GM19463 (cell line): ENCODE results near the gene TPGS1.
A peak's percentile ranks its signal among the peaks of the same experiment; 100 is the strongest.

Experiments
- ATAC-seq: cut with Tn5 transposase; IDR thresholded peaks from one replicate; pipeline ENCODE4 v1.9.1; 2021; ENCODE audit warnings: mild to moderate bottlenecking, moderate library complexity; ENCODE audit not compliant: unreplicated experiment

TPGS1 gene

DNA sequence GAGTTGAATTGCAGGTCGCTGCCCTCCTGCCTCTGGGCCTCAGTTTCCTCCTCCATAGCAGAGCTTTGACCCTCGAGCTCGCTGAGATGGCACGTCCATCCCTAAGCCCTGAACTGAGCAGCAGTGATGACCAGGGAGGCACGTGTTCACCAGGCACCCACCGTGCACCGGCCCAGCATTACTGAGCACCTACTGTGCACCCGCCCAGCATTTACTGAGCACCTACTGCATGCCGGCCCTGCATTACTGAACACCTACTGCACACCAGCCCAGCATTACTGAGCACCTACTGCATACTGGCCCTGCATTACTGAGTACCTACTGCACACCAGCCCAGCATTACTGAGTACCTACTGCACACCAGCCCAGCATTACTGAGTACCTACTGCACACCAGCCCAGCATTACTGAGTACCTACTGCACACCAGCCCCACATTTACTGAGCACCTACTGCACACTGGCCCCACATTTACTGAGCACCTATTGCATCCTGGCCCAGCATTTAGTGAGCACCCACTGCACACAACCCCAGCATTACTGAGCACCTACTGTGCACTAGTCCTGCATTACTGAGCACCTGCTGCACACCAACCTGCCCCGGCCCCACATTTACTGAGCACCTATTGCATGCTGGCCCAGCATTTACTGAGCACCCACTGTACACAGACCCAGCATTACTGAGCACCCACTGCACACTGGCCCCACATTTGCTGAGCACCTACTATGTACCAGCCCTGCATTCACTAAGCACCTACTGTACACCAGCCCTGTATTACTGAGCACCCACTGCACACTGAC is 6.3 kb downstream of the TPGS1 start:
- ATAC-seq: no peak

GRCh38 chr19:514166-514663 is 6.9 kb downstream of the TPGS1 start:
- ATAC-seq: no peak

GRCh38 chr19:517721-518597 is 10.7 kb downstream of the TPGS1 start:
- no peak for ATAC-seq

DNA sequence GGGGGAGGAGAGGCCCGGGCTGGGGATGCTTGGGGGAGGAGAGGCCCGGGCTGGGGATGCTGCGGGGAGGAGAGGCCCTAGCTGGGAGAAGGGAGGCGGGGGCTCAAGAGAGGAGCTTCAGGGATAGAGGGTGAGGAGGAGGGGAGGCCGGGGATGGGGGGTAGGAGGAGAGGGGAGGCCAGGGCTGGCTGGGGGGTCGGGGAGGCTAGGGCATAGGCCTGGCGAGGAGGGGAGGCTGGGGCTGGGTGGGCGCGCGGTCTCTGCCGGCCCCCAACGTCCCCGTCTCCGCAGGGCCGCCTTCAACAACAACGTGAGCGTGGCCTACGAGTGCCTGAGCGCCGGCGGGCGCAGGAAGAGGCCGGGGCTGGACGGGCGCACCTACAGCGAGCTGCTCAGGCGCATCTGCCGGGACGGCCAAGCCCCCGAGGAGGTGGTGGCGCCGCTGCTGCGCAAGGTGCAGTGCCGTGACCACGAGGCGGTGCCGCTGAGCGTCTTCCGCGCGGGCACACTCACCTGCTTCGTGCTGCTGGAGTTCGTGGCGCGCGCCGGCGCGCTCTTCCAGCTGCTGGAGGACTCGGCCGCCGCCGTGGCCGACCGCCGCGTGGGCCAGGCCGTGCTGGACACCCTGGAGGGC is 11.4 kb downstream of the TPGS1 start:
- no peak for ATAC-seq

- no peak for ATAC-seq
Observed at GRCh38 chr19:519449-519865, 12.2 kb downstream of the TPGS1 start.

GRCh38 chr19:522726-523125 is 15.4 kb downstream of the TPGS1 start:
- ATAC-seq: no peak

GRCh38 chr19:524062-524674 is 16.9 kb downstream of the TPGS1 start:
- no peak for ATAC-seq

DNA sequence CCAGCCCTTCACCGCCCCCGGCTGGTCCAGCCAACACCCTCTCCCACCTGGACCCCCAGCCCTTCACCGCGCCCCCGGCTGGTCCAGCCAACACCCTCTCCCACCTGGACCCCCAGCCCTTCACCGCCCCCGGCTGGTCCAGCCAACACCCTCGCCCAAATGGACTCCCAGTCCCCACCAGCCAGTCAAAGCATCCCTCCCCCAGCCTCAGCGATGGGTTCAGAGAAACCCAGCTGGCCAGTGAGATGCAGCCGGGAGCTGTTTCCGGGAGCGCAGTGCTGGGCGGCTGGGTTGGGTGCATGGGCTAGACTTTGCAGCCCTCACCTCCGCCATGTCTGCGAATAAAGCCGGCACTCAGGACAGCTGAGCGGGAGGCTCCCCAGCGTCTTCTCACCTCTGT is 17.7 kb downstream of the TPGS1 start:
- no peak for ATAC-seq

DNA sequence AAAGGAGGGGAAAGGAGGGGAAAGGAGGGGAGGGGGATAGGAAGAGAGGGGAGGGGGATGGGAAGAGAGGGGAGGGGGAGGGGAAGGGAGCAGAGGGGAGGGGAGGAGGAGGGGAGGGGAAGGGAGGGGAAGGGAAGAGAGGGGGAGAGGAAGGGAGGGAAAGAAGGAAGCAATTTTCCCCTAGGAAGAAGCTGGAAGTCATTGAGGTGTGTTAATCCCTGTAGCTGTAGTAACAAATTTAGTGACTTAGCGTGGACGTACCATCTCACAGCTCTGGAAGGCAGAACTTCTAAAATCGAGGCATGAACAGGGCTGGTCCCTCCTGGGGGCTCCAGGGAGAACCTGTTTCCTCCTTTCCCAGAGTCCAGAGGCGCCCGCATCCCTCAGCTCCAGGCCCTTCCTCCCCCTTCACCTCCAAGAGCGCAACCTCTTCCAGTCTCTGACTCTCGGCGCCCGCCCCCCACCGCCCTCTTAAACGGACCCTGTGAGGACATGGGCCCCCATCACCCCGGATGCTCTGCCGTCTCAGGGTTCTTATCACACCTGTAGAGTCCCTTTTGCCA is 18.6 kb downstream of the TPGS1 start:
- ATAC-seq: no peak

DNA sequence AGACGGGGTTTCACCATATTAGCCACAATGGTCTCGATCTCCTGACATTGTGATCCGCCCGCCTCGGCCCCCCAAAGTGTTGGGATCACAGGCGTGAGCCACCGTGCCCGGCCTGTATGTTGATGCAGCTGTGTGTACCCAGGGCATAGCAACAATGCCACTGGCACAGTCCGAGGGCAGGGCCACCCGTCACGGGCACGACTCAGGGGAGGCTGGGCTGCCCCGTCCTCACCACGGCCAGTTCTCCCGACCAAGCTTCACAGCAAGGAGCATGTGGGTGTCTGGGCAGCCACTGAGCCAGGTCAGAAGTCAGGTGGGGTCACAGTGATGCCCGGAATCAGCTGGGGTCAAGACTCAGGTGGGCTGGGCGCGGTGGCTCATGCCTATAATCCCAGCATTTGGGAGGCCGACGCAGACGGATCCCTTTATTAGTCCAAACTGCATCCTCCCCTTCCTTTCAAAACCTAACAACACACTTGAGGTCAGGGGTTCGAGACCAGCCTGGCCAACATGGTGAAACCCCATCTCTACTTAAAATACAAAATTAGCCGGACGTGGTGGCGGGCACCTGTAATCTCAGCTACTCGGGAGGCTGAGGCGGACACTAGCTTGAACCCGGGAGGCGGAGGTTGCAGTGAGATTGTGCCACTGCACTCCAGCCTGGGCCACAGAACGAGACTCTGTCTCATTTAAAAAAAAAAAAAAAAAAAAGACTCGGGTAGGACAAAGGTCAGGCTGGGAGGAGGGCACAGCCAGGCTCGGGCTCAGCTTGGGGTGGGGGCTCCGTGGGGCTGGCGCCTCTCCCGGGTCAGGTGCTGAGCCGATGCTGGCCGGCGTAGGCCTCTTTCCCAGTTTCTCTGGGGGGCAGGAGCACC is 23.1 kb downstream of the TPGS1 start:
- no peak for ATAC-seq

DNA sequence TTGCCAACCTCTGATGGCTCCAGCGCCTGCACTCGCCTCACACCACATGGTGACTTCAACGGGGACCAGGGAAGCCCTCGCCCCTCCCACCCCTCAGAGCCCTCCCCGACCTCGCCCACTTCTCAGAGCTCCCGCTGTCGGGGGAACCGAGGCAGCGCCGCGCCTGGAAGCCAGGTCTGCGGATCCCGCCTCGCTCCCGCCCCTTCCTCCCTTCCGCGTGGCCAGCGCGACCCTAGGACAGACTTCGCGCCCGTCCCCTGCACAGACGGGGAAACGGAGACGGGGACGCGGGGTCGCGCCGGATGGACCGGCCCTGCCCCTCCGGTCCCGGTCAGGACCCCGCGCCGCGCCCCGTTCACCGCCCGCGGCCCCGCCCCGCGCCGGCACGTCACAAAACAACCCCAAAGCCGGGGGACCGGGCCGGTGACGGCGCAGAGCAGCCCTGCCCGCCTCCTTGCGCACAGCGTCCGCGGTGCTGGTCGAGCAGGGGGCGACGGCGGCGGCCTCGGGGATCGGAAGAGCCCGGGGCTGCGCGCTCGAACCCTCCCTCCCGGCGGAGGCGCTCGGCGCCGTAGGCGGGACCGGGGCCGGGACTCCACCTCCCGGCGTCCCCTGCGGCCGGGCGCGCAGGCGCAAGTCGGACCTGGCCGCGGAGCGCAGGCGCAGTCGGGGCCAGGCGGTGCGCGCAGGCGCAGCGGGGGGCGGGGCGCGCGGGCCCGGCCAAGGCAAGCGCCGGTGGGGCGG is 23.9 kb downstream of the TPGS1 start:
- ATAC-seq: peak; percentile 62

- ATAC-seq: peak; percentile 30
Observed at GRCh38 chr19:531753-532560, 24.7 kb downstream of the TPGS1 start, which contains the start of gene CDC34. Gene CDC34, plus strand, starts transcription at chr19:531760. Its CDS starts 172 bp downstream, at chr19:531932.

- no peak for ATAC-seq
Observed at GRCh38 chr19:532561-533363, 25.5 kb downstream of the TPGS1 start.

DNA sequence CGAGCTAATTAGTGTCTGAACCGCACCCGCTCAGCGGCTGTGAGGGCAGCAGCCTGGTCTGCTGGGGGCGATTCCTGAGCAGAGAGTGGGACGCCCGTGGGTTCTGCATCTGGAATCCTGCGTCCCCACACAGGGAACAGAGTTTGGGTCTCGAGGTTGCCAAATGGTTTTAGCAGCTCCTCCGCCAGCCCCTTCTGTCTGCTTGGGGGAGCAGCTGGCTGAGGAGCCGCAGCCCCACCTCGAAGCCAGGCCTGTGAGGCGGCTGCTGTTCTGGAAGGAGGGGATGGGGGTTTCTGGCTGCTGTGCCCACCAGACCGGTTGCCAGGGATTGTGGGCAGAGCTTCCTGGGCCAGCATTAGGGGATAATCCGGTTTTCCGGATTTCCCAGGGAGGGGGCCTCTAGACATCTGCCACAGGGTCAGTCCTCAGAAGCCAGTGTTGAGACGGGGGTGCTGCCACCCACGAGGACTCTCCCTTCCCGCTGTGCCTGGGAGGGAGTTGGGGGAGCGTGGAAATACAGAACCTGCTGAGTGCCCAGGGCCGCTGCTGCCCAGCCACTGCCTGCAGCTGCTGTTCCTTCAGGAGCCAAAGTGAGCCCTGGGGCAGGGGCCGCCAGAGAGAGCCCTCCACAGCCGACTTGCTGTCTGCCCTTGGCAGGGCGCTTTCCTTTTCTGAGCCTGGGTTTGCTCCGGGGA is 26.2 kb downstream of the TPGS1 start:
- ATAC-seq: no peak

DNA sequence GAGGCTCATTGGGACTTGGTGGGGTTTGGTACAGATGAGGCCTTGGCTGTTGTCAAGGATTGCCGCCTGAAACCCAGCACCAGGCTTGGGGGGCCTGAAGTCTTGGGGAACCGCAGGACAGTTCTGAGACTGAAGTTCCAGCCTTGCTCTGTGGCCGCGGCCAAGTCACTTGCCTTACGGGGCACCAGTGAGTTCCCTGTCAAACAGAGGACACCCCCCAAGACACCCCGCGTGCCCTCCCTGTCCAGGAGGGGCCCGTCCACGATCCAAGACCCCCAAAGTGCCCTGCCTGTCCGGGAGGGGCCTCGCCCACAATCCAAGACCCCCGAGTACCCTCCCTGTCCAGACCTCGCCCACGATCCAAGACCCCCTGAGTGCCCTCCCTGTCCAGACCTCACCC is 26.8 kb downstream of the TPGS1 start:
- ATAC-seq: no peak

- no peak for ATAC-seq
Observed at GRCh38 chr19:535017-535835, 27.9 kb downstream of the TPGS1 start.
